ENCODE measurements around the gene SACM1L. TPM values are rescaled to one million over a fixed set of nuclear protein-coding genes. Genes with fewer than 3 reads are reported as not detected.

The SACM1L gene
- total and polyA plus RNA-seq, 2 experiments from 2014 or later, result 32.8 to 37.5 TPM

- no peaks in the 10 kb centered on the region for H3K9me3 ChIP-seq (ENCODE audit: low read depth)
- H3K4me3 ChIP-seq, result peak overlapping the region; percentile 77
- no peak for TF ChIP-seq CTCF (IDR thresholded peaks at IDR 0.05; ENCODE audit: low read depth, low read length)
- H3K27me3 ChIP-seq, result no peaks in the 10 kb centered on the region
- peak overlapping the region; percentile 56 for H3K27ac ChIP-seq
- H3K36me3 ChIP-seq, result no peaks in the 10 kb centered on the region
- peak; percentile 35 to 70 for DNase-seq (ENCODE audit: low read depth in 1 of 2, low spot score in 1 of 2)
- peaks cover 12% of the 10 kb centered on the region for H3K4me1 ChIP-seq (ENCODE audit: low read depth)
These were observed 858 bp upstream of the SACM1L start for GRCh38 chr3:45688194-45688881.

GRCh38 chr3:45689787-45690145, 570 bp downstream of the SACM1L start:
- no peak for TF ChIP-seq CTCF (IDR thresholded peaks at IDR 0.05; ENCODE audit: low read depth, low read length)
- DNase-seq (ENCODE audit: low read depth in 1 of 2, low spot score in 1 of 2), result no peak
- Histone ChIP-seq H3K27ac (peak overlapping the region; percentile 96), H3K27me3 (no peaks in the 10 kb centered on the region), H3K36me3 (no peaks in the 10 kb centered on the region), H3K4me1 (ENCODE audit: low read depth) (peaks cover 12% of the 10 kb centered on the region), H3K9me3 (ENCODE audit: low read depth) (no peaks in the 10 kb centered on the region), H3K4me3 (peak overlapping the region; percentile 77)

GRCh38 chr3:45690336-45691035, 1.3 kb downstream of the SACM1L start:
- H3K4me3 ChIP-seq, result peak overlapping the region; percentile 77

GRCh38 chr3:45691842-45692241, 2.6 kb downstream of the SACM1L start:
- TF ChIP-seq CTCF (IDR thresholded peaks at IDR 0.05; ENCODE audit: low read depth, low read length), result no peak
- H3K27me3 ChIP-seq, result no peaks in the 10 kb centered on the region
- H3K9me3 ChIP-seq (ENCODE audit: low read depth), result no peaks in the 10 kb centered on the region
- H3K36me3 ChIP-seq, result no peaks in the 10 kb centered on the region
- peaks cover 12% of the 10 kb centered on the region for H3K4me1 ChIP-seq (ENCODE audit: low read depth)
- no peak overlapping the region for H3K4me3 ChIP-seq
- no peak for DNase-seq (ENCODE audit: low read depth in 1 of 2, low spot score in 1 of 2)
- H3K27ac ChIP-seq, result no peak overlapping the region

More at GRCh38 chr3:45690336-45691035, 1.3 kb downstream of the SACM1L start:
- Histone ChIP-seq H3K27ac (peak overlapping the region; percentile 96), H3K27me3 (no peaks in the 10 kb centered on the region), H3K4me1 (ENCODE audit: low read depth) (peaks cover 12% of the 10 kb centered on the region), H3K9me3 (ENCODE audit: low read depth) (no peaks in the 10 kb centered on the region), H3K36me3 (no peaks in the 10 kb centered on the region)
- no peak for DNase-seq (ENCODE audit: low read depth in 1 of 2, low spot score in 1 of 2)
- peak; percentile 14 for TF ChIP-seq CTCF (IDR thresholded peaks at IDR 0.05; ENCODE audit: low read depth, low read length)

- Histone ChIP-seq H3K4me1 (ENCODE audit: low read depth) (peaks cover 12% of the 10 kb centered on the region), H3K9me3 (ENCODE audit: low read depth) (no peaks in the 10 kb centered on the region), H3K4me3 (no peak overlapping the region), H3K27ac (no peak overlapping the region), H3K36me3 (no peaks in the 10 kb centered on the region), H3K27me3 (no peaks in the 10 kb centered on the region)
- no peak for DNase-seq (ENCODE audit: low read depth in 1 of 2, low spot score in 1 of 2)
- no peak for TF ChIP-seq CTCF (IDR thresholded peaks at IDR 0.05; ENCODE audit: low read depth, low read length)
These were observed 3.7 kb downstream of the SACM1L start for GRCh38 chr3:45692866-45693265.
